ENCODE measurements around the gene TPK1. TPM values are rescaled to one million over a fixed set of nuclear protein-coding genes. Genes with fewer than 3 reads are reported as not detected.

Gene TPK1
- total and polyA plus RNA-seq, 2 of the 13 experiments (the other 11 are each of a cell fraction or from before 2014, with no cell fraction given) = 1.0 to 1.2 TPM

DNA sequence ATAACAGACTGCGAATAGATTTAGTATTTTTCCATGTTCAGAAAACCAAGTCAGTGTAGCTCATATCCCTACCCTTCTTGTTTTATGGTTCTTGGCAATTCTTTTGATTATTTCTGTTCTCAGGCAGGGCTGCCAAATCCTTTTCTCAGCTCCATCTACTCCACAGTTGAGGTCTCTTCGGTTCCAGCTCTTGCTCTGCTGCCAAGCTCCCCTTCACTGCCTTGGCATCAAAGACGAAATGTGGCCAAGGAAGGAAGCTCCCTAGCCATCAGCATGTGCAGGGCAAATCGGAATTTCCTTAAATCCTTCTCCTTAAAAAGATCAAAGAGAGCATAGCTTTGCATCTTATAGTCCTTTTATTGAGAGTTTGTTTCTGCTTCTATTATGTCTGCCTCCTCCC is 315.9 kb downstream of the TPK1 start:
- ChIA-PET POLR2A (no interaction called here), CTCF (ENCODE audit: low intra/inter-chr PET ratio, low total read pairs) (no interaction called here)
- BruUV-seq (replicated peaks) = no TSS peak
- Histone ChIP-seq H3K79me2 (ENCODE audit: insufficient read depth, low read length) (no peaks in the 10 kb centered on the region), H2AFZ (ENCODE audit: low read length) (no peak overlapping the region), H3K4me1 (ENCODE audit: insufficient read depth, low read length) (no peaks in the 10 kb centered on the region), H3K9ac (ENCODE audit: insufficient read depth, low read depth, low read length) (no peak overlapping the region), H3K36me3 (replicated peaks in 1 of 2; ENCODE audit: control insufficient read depth in 1 of 2, insufficient read depth in 2 of 2, low read length in 2 of 2) (no peaks in the 10 kb centered on the region), H3K4me2 (ENCODE audit: low read depth, low read length) (no peak overlapping the region), H3K9me3 (ENCODE audit: low read length) (no peaks in the 10 kb centered on the region), H3K27ac (ENCODE audit: extremely low read length, insufficient read depth, low read length) (no peak overlapping the region), H3K4me3 (replicated peaks in 1 of 3; ENCODE audit: insufficient read depth in 1 of 3, low read depth in 2 of 3, low read length in 3 of 3) (no peak overlapping the region), H4K20me1 (ENCODE audit: insufficient read depth, low read length) (no peaks in the 10 kb centered on the region), H3K27me3 (ENCODE audit: control insufficient read depth in 1 of 2, insufficient read depth in 2 of 2, low read length in 2 of 2) (no peaks in the 10 kb centered on the region)
- ATAC-seq = no peak
- intact Hi-C loops (cut with micrococcal nuclease; ENCODE audit: unreplicated experiment) (no loop called here), in situ Hi-C loops (cut with HindIII; ENCODE audit: extremely low pct_ligation_motif_present, low pct_unique_long_range_greater_than_20kb) (no loop called here)
- no peak for FAIRE-seq
- TF ChIP-seq, protein P1, sequence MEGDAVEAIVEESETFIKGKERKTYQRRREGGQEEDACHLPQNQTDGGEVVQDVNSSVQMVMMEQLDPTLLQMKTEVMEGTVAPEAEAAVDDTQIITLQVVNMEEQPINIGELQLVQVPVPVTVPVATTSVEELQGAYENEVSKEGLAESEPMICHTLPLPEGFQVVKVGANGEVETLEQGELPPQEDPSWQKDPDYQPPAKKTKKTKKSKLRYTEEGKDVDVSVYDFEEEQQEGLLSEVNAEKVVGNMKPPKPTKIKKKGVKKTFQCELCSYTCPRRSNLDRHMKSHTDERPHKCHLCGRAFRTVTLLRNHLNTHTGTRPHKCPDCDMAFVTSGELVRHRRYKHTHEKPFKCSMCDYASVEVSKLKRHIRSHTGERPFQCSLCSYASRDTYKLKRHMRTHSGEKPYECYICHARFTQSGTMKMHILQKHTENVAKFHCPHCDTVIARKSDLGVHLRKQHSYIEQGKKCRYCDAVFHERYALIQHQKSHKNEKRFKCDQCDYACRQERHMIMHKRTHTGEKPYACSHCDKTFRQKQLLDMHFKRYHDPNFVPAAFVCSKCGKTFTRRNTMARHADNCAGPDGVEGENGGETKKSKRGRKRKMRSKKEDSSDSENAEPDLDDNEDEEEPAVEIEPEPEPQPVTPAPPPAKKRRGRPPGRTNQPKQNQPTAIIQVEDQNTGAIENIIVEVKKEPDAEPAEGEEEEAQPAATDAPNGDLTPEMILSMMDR (CRISPR knock-in tag; IDR thresholded peaks at IDR 0.05) = no peak
- TF ChIP-seq RNF219 (CRISPR knock-in tag; IDR thresholded peaks at IDR 0.05) (no peak), MAFF (IDR thresholded peaks at IDR 0.05; ENCODE audit: low read depth, low read length) (no peak), ZNF274 (CRISPR knock-in tag; IDR thresholded peaks at IDR 0.05) (no peak), FOXC1 (CRISPR knock-in tag; IDR thresholded peaks at IDR 0.05; ENCODE audit: borderline replicate concordance) (no peak), SMARCE1 (IDR thresholded peaks at IDR 0.05; ENCODE audit: borderline replicate concordance) (no peak), ELK4 (CRISPR knock-in tag; IDR thresholded peaks at IDR 0.05; ENCODE audit: borderline replicate concordance) (no peak)
- TF ChIP-seq, protein P2, sequence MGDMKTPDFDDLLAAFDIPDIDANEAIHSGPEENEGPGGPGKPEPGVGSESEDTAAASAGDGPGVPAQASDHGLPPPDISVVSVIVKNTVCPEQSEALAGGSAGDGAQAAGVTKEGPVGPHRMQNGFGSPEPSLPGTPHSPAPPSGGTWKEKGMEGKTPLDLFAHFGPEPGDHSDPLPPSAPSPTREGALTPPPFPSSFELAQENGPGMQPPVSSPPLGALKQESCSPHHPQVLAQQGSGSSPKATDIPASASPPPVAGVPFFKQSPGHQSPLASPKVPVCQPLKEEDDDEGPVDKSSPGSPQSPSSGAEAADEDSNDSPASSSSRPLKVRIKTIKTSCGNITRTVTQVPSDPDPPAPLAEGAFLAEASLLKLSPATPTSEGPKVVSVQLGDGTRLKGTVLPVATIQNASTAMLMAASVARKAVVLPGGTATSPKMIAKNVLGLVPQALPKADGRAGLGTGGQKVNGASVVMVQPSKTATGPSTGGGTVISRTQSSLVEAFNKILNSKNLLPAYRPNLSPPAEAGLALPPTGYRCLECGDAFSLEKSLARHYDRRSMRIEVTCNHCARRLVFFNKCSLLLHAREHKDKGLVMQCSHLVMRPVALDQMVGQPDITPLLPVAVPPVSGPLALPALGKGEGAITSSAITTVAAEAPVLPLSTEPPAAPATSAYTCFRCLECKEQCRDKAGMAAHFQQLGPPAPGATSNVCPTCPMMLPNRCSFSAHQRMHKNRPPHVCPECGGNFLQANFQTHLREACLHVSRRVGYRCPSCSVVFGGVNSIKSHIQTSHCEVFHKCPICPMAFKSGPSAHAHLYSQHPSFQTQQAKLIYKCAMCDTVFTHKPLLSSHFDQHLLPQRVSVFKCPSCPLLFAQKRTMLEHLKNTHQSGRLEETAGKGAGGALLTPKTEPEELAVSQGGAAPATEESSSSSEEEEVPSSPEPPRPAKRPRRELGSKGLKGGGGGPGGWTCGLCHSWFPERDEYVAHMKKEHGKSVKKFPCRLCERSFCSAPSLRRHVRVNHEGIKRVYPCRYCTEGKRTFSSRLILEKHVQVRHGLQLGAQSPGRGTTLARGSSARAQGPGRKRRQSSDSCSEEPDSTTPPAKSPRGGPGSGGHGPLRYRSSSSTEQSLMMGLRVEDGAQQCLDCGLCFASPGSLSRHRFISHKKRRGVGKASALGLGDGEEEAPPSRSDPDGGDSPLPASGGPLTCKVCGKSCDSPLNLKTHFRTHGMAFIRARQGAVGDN (CRISPR knock-in tag; IDR thresholded peaks at IDR 0.05) = no peak
- WGBS (ENCODE audit: low lambda C conversion rate) = 0% methylated on average over 4 of the region's 4 CpGs
- DNase-seq (ENCODE audit: low spot score) = no peak

All from HepG2 (cell line).